Spinal cord (tissue), 10 donors: ENCODE data around the gene SMOC2. TPM values are rescaled to one million over a fixed set of nuclear protein-coding genes. Genes with fewer than 3 reads are reported as not detected.

Experiments
- DNase-seq, 6 donors: peaks; one replicate each; pipeline versions ENCODE4 v3.0.0 to v3.0.0-alpha.2; 2013 to 2015; ENCODE audit warnings: low spot score in 6 of 6, low read depth in 4 of 6
- H3K27ac ChIP-seq: one replicate; pipeline ENCODE4 v1.5.1; 2013; ENCODE audit warnings: low read depth, low read length, control low read depth
- H3K27me3 ChIP-seq: one replicate; pipeline ENCODE4 v1.6.1; 2013; ENCODE audit warnings: low read length; ENCODE audit not compliant: control insufficient read depth, insufficient read depth
- H3K36me3 ChIP-seq: one replicate; pipeline ENCODE4 v1.6.1; 2013; ENCODE audit warnings: low read length; ENCODE audit not compliant: control insufficient read depth, insufficient read depth
- H3K4me1 ChIP-seq: one replicate; pipeline ENCODE4 v1.6.1; 2013; ENCODE audit warnings: low read length; ENCODE audit not compliant: control insufficient read depth, insufficient read depth
- H3K4me3 ChIP-seq: one replicate; pipeline ENCODE4 v1.5.1; 2013; ENCODE audit warnings: low read depth, low read length, control low read depth
- H3K9me3 ChIP-seq: one replicate; pipeline ENCODE4 v1.6.1; 2013; ENCODE audit warnings: low read length; ENCODE audit not compliant: control insufficient read depth, insufficient read depth
- WGBS: methylation state at CpG from one replicate; pipeline ENCODE4 v1.1.5; 2013; ENCODE audit warnings: missing lambda C conversion rate; ENCODE audit not compliant: insufficient coverage; 5-methylcytosine and 5-hydroxymethylcytosine counted together
- polyA plus RNA-seq, 2 donors: library from polyadenylated mRNA; unstranded; fragments of 120-200 nt; gene quantifications; one replicate each; pipeline ENCODE4 v1.2.1, GENCODE V29; 2013; ENCODE audit not compliant: insufficient read length in 2 of 2
- total RNA-seq, 2 donors: library from RNA; depleted of rRNA in 1 of 2; stranded (reverse); fragments of 120-200 nt in 1 of 2; fragments of >200 nt in 1 of 2; gene quantifications; one replicate each; pipeline versions ENCODE4 v1.2.3 to v1.2.4, GENCODE V29; 2013 to 2014
- donor health status: healthy.

The SMOC2 gene
- total and polyA plus RNA-seq, 4 donors, result 8.3 to 96.0 (median 45.6) TPM

DNA sequence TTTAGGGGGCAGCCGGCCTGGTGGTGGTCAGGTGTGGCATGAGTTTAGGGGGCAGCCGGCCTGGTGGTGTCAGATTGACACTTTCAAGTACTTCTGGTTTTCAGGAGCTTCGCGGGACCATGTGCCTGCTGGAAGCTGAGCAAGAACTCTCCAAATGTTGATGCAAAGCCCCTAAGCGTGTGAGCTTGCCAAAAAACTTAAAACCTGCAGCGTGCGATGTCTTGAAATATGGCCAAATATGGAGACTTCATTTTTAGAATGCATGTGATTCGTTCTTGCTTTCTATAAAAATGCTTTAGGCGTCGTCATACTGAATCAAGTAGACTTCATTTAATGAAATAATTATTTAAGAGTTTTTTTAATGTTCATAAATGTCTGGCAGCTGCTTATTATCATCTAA, 149.4 kb downstream of the SMOC2 start:
- no peaks in the 10 kb centered on the region for H3K36me3 ChIP-seq
- WGBS, result 69% methylated on average over 6 of the region's 10 CpGs
- no peaks in the 10 kb centered on the region for H3K4me1 ChIP-seq
- peak in 1 of 6 donors; percentile 39 for DNase-seq
- H3K9me3 ChIP-seq, result no peaks in the 10 kb centered on the region
- no peaks in the 10 kb centered on the region for H3K27me3 ChIP-seq
- H3K27ac ChIP-seq, result no peak overlapping the region
- H3K4me3 ChIP-seq, result no peak overlapping the region

DNA sequence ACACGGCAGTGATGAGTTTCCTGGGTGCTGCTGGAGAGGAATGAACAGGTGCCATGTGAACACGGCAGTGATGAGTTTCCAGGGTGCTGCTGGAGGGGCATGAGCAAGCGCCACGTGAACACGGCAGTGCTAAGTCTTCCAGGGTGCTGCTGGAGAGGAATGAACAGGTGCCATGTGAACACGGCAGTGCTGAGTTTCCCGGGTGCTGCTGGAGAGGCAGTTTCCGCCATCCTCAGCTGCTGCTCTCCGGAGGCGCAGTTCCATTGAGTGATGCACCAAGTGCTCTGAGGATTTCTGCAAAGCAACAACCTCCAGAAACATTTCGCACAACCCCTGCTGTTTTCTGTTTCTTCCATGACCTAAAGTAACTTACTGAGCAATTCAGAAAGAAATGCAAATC, 155.4 kb downstream of the SMOC2 start:
- Histone ChIP-seq H3K4me3 (no peak overlapping the region), H3K4me1 (peaks cover 8% of the 10 kb centered on the region), H3K27ac (no peak overlapping the region), H3K9me3 (no peaks in the 10 kb centered on the region), H3K36me3 (peaks cover 16% of the 10 kb centered on the region), H3K27me3 (no peaks in the 10 kb centered on the region)
- WGBS, result 56% methylated on average over 10 of the region's 11 CpGs
- DNase-seq, result peak in 2 of 6 donors; percentile 20 to 51

DNA sequence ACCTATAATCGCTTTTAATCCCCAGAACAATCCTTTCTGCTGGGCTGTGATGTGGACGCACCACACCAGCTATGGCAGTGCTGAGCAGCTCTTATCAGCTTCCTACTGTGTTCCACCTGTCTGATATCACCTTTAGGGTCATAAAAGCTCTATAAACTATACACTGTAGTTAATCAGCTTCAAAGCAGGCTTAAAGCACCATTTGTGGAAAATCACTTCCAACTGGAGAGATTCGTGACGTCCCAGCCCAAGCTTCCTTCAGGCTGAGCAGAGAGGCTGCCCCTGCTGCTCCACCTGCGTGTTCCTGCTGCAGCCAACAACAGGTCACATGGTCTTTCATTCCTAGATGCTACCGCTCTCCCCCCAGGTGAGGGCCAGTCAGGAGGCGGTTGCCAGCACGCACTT, 156.5 kb downstream of the SMOC2 start:
- WGBS, result 87% methylated on average over 5 of the region's 8 CpGs
- Histone ChIP-seq H3K36me3 (peaks cover 16% of the 10 kb centered on the region), H3K4me3 (no peak overlapping the region)

DNA sequence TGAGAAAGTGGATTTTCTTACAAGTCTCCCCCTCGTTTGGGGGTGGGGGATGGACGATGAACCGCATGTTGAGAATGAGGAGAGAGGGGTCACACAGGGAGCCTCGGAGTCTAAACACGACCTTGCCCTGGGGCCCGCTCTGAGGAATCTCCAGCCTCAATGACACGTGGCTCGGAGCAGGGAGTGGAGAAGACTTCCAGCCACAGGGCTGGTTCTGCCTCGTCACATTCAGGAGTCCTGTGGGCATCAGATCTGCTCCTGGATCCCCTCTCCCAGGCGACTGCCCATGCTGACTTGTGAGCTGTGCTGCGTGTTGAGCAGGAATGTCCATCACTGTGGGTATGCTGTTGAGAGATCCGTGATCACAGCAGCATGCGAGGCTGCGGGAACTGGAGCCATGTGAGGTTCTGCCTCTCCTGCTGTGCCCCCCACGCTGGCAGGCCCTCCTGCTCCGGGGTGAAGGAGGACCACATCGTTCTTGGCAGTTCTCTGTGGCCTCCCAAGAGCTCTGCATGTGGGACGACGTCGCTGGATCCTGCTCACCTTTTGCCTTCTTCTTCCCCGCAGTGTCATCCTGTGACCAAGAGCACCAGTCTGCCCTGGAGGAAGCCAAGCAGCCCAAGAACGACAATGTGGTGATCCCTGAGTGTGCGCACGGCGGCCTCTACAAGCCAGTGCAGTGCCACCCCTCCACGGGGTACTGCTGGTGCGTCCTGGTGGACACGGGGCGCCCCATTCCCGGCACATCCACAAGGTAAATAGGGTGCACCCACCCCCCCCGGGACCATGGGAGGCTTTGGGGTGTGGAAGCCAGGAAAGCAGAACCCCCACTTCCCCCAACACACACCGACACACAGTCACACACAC, 157.5 kb downstream of the SMOC2 start:
- Histone ChIP-seq H3K4me3 (no peak overlapping the region), H3K27ac (no peak overlapping the region), H3K4me1 (peaks cover 8% of the 10 kb centered on the region), H3K27me3 (no peaks in the 10 kb centered on the region), H3K9me3 (no peaks in the 10 kb centered on the region), H3K36me3 (peaks cover 16% of the 10 kb centered on the region)
- WGBS, result 78% methylated on average over 25 of the region's 32 CpGs
- DNase-seq, result no peak

More for the DNA sequence above, 156.5 kb downstream of the SMOC2 start:
- peaks cover 8% of the 10 kb centered on the region for H3K4me1 ChIP-seq
- H3K27me3 ChIP-seq, result no peaks in the 10 kb centered on the region
- H3K27ac ChIP-seq, result no peak overlapping the region
- no peaks in the 10 kb centered on the region for H3K9me3 ChIP-seq
- DNase-seq, result peak in 1 of 6 donors; percentile 20

DNA sequence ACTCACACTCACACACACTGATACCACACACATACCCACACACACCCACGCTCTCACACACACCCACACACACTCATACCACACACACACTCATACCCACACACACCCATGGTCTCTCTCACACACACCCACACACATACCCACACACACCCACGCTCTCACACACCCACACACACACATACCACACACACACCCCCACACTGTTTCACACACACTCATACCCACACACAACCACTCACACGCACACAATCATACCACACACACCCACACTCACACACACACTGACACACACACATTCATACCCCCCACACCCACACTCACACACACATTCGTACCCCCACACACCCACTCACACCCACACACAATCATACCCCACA, 158.1 kb downstream of the SMOC2 start:
- H3K27ac ChIP-seq, result no peak overlapping the region
- no peak overlapping the region for H3K4me3 ChIP-seq
- no peak for DNase-seq
- H3K27me3 ChIP-seq, result no peaks in the 10 kb centered on the region
- H3K4me1 ChIP-seq, result peaks cover 8% of the 10 kb centered on the region
- 83% methylated on average over 4 of the region's 4 CpGs for WGBS
- no peaks in the 10 kb centered on the region for H3K9me3 ChIP-seq
- H3K36me3 ChIP-seq, result peaks cover 16% of the 10 kb centered on the region

DNA sequence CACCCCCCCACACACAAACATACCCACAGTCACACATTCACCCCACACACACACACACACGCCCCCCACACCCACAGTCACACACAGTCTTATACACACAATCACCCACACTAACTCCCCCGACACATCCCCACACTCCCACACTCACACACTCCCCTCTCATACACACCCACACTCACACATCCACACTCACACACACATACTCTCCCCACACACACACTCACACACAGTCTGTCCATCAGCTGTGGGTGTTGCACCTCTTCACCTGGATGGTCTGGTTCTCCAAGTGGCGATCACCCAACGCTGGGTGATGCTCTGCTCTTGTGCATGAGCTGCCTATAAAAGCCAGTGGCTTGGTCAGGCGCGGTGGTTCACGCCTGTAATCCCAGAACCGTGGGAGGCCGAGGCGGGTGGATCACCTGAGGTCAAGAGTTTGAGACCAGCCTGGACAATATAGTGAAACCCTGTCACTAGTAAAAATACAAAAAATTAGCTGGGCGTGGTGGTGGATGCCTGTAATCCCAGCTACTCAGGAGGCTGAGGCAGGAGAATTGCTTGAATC, 158.9 kb downstream of the SMOC2 start:
- H3K27ac ChIP-seq, result no peak overlapping the region
- H3K27me3 ChIP-seq, result no peaks in the 10 kb centered on the region
- H3K4me1 ChIP-seq, result peaks cover 8% of the 10 kb centered on the region
- H3K4me3 ChIP-seq, result no peak overlapping the region
- WGBS, result 98% methylated on average over 10 of the region's 11 CpGs
- H3K36me3 ChIP-seq, result peaks cover 16% of the 10 kb centered on the region
- no peak for DNase-seq
- no peaks in the 10 kb centered on the region for H3K9me3 ChIP-seq

DNA sequence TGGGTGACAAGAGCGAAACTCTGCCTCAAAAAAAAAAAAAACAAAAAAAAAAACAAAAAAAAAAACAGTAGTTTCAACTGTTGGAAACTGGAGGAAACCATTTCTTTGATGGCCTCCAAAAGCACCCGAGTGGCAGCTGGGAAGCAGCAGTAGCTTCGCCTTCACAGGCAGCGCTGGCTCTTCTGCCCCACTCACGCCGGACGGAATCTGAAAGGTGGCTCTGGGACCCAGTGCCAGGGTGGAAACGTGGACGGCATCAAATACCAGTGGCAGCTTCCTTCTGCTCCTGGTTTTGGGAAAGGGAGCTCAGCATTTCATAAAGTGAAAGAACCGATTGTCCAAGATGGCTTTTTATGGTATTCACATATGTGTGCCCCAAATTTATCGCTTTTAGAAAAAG, 159.4 kb downstream of the SMOC2 start:
- H3K4me1 ChIP-seq, result peaks cover 8% of the 10 kb centered on the region
- no peaks in the 10 kb centered on the region for H3K27me3 ChIP-seq
- H3K36me3 ChIP-seq, result peaks cover 16% of the 10 kb centered on the region
- no peak for DNase-seq
- no peak overlapping the region for H3K4me3 ChIP-seq
- no peak overlapping the region for H3K27ac ChIP-seq
- no peaks in the 10 kb centered on the region for H3K9me3 ChIP-seq
- 94% methylated on average over 10 of the region's 11 CpGs for WGBS

DNA sequence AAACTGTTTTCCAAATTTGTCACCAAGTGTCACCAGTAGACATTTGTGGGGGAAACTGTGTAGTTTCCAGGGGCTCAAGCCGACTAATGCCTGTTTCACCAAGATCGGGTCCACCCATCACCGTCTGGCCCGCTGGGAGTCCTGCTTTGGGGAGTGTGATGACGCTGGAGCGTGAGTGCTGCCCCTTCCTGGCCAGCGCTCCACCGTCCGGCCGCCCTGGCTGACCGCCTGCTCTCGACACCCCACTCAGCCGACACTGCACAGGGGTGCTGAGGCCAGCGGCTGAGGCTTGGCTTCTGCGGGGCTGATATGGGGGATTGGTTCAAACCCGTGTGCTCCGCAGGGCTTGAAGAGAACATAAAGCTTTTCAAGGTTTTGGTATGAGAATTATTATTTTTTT, 160.1 kb downstream of the SMOC2 start:
- DNase-seq, result no peak
- no peak overlapping the region for H3K27ac ChIP-seq
- peaks cover 8% of the 10 kb centered on the region for H3K4me1 ChIP-seq
- no peaks in the 10 kb centered on the region for H3K27me3 ChIP-seq
- peaks cover 16% of the 10 kb centered on the region for H3K36me3 ChIP-seq
- no peak overlapping the region for H3K4me3 ChIP-seq
- WGBS, result 96% methylated on average over 17 of the region's 17 CpGs
- H3K9me3 ChIP-seq, result no peaks in the 10 kb centered on the region

DNA sequence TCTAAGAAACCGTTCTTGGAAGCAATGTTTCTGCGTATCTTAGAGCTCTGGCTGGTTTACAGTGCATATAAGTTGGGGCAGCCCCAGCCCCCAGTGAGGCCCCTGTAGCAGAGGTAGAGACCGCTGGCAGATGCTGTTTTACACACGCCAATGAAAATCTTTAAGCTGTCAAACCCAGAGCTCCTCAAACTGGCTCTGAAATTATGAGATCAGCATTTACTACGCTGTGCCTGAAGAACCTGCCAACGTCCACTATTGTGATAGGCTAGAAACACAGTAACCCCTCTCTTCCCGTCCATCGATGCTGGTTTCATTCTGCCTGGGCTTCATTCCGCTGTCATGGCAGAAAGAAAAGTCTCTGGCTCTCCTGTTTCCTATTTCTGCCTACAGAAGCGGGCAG, 160.6 kb downstream of the SMOC2 start:
- H3K4me1 ChIP-seq, result peaks cover 8% of the 10 kb centered on the region
- no peaks in the 10 kb centered on the region for H3K9me3 ChIP-seq
- no peaks in the 10 kb centered on the region for H3K27me3 ChIP-seq
- H3K36me3 ChIP-seq, result peaks cover 16% of the 10 kb centered on the region
- peak in 2 of 6 donors; percentile 58 for DNase-seq
- no peak overlapping the region for H3K27ac ChIP-seq
- H3K4me3 ChIP-seq, result no peak overlapping the region
- WGBS, result 39% methylated on average over 8 of the region's 10 CpGs

DNA sequence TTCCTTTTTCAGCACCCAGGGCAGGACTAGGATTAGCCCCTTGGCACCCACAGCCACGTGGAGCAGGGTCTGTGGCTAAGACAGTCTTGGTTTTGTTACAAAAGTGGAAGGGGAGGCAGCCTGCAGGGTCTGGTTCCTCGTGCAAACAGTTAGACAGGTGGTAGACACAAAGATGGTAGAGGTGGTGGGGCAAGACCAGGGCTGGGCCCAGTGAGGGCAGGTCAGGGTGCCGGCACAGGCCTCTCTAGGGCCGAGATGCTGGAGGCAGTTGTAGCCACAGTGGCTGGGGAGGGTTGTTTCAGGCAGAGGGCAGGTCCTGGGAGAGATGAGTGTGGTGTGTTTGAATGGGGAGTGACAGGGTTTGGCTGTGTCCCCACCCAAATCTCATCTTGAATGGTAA, 161.6 kb downstream of the SMOC2 start:
- Histone ChIP-seq H3K36me3 (peaks cover 19% of the 10 kb centered on the region), H3K27me3 (no peaks in the 10 kb centered on the region), H3K9me3 (no peaks in the 10 kb centered on the region), H3K4me1 (peaks cover 11% of the 10 kb centered on the region), H3K4me3 (no peak overlapping the region), H3K27ac (no peak overlapping the region)
- 89% methylated on average over 4 of the region's 4 CpGs for WGBS
- DNase-seq, result no peak
